SJCRH30 (cell line): ENCODE results near the gene ZNF581. TPM values are rescaled to one million over a fixed set of nuclear protein-coding genes. Genes with fewer than 3 reads are reported as not detected.

ENCODE experiments used
- DNase-seq, 2 experiments: peaks; one replicate each; pipeline ENCODE4 v3.0.0-alpha.2; 2015 to 2020
- H3K27ac ChIP-seq: fragments of 250-450 bp; sonication (Bioruptor Pico); 2 replicates; pipeline ENCODE4 v1.5.1; 2020; ENCODE audit warnings: mild to moderate bottlenecking, moderate library complexity
- H3K27me3 ChIP-seq: fragments of 250-450 bp; sonication (Bioruptor Pico); 2 replicates; pipeline ENCODE4 v1.5.1; 2020; ENCODE audit warnings: mild to moderate bottlenecking, moderate library complexity
- H3K36me3 ChIP-seq: fragments of 250-450 bp; sonication (Bioruptor Pico); 2 replicates; pipeline ENCODE4 v1.5.1; 2020; ENCODE audit warnings: mild to moderate bottlenecking, moderate library complexity
- H3K4me1 ChIP-seq: fragments of 250-450 bp; sonication (Bioruptor Pico); 2 replicates; pipeline ENCODE4 v1.5.1; 2020; ENCODE audit warnings: mild to moderate bottlenecking, moderate library complexity
- H3K4me3 ChIP-seq: fragments of 250-450 bp; sonication (Bioruptor Pico); 2 replicates; pipeline ENCODE4 v1.5.1; 2020; ENCODE audit warnings: mild to moderate bottlenecking, moderate library complexity
- H3K9me3 ChIP-seq: fragments of 250-450 bp; sonication (Bioruptor Pico); replicated peaks from 2 replicates; pipeline ENCODE4 v1.5.1; 2020; ENCODE audit warnings: mild to moderate bottlenecking, moderate library complexity
- total RNA-seq: library from RNA; depleted of rRNA; stranded (reverse); fragments of >200 nt; shearing (Covaris generic); gene quantifications from 2 replicates; pipeline ENCODE4 v1.2.3, GENCODE V29; 2014; rRNA removed

Gene ZNF581
- total RNA-seq, 1 experiment from 2014 or later: 17.9 TPM

DNA sequence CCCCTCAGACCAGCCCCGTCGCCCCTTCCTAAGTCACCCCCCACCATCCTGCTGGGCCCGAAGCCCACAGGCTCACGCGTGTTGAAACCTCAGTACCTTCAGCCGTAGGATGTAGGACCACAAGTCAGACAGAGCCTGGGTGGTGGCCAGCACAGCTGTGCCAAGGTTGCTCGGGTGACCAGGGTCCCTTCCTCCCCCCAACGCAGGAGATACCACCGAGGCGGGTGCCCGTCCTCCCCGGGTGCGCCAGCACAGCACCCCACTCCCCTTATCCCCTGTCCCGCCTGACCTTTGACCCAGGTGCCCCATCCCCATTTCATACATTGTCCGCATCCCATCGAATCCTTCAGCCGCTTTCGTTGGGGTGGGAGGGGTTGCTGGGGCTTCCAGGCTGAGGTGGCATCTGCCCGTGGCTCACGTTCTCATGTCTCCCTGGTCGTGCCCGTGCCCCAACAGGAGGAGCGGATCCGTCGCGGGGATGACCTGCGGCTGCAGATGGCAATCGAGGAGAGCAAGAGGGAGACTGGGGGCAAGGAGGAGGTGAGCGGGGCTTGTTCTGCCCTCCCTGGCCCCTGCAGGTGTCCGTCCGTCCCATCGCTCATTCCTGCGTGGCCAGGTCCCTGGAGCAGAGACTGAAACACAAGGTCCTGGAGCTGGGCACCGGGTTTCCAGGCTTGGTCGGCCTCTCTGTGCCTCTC is 46.1 kb downstream of the ZNF581 start:
- peak overlapping the region; percentile 81 for H3K27ac ChIP-seq
- H3K4me3 ChIP-seq: no peak overlapping the region
- H3K27me3 ChIP-seq: no peaks in the 10 kb centered on the region
- no peaks in the 10 kb centered on the region for H3K9me3 ChIP-seq
- peaks cover 12% of the 10 kb centered on the region for H3K4me1 ChIP-seq
- no peak for DNase-seq
- peaks cover 32% of the 10 kb centered on the region for H3K36me3 ChIP-seq

DNA sequence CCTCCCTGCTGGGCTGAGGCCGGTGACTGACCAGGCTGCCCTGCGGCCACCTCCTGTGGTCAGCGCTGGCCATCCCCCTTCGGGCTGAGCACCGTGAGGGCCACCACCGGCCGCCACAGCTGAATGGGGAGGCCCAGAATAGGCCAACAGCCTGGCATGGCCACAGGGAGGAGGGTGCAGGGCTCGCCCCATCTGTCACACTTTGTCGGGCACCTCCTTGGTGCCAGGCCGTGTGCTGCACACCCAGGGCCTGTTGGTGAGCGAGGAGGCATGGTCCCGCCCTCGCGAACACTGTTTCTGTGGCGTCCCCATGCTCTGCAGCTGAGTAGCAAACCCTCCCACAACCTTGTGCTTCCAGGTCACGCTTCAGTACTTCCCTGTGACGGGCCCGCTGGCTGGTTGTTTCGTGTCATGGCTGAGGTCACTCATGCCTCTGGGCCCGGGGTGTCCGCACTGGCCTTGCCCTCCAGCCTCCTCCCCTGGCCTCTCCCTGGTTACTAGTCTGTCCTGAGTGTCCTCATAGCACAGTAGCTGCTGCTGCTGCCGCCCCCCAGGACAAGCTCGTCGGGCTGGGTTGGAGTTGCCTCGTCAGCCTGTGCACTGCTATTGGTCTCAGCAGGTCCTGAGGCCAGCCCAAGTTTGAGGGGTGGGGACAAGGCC is 46.8 kb downstream of the ZNF581 start:
- Histone ChIP-seq H3K27me3 (no peaks in the 10 kb centered on the region), H3K27ac (no peak overlapping the region), H3K4me3 (no peak overlapping the region), H3K9me3 (no peaks in the 10 kb centered on the region), H3K36me3 (peaks cover 31% of the 10 kb centered on the region), H3K4me1 (peaks cover 12% of the 10 kb centered on the region)
- no peak for DNase-seq

- H3K27me3 ChIP-seq: no peaks in the 10 kb centered on the region
- H3K4me3 ChIP-seq: no peak overlapping the region
- H3K4me1 ChIP-seq: peaks cover 12% of the 10 kb centered on the region
- DNase-seq: no peak
- H3K36me3 ChIP-seq: peaks cover 31% of the 10 kb centered on the region
- H3K27ac ChIP-seq: no peak overlapping the region
- H3K9me3 ChIP-seq: no peaks in the 10 kb centered on the region
Measured at GRCh38 chr19:55690769-55691545, 47.5 kb downstream of the ZNF581 start.

- Histone ChIP-seq H3K27ac (no peak overlapping the region), H3K4me1 (peaks cover 12% of the 10 kb centered on the region), H3K36me3 (peaks cover 31% of the 10 kb centered on the region), H3K4me3 (no peak overlapping the region), H3K9me3 (no peaks in the 10 kb centered on the region), H3K27me3 (no peaks in the 10 kb centered on the region)
- no peak for DNase-seq
Measured at GRCh38 chr19:55691561-55692481, 48.4 kb downstream of the ZNF581 start.

DNA sequence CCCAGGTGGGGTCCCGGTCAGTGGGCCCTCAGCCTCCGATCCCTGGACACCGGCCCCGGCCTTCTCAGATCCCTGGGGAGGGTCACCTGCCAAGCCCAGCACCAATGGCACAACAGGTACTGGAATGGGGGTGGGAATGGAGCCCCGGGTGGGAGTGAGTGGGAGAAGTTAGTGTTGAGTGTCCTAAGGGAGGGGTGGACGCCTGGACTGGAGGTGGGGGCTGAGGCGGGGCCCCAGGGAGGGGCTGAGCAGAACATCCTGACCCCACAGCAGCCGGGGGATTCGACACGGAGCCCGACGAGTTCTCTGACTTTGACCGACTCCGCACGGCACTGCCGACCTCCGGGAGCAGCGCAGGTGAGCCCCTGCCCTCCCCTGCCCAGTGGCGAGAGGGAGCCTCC is 49.2 kb downstream of the ZNF581 start:
- H3K27ac ChIP-seq: no peak overlapping the region
- peaks cover 31% of the 10 kb centered on the region for H3K36me3 ChIP-seq
- no peaks in the 10 kb centered on the region for H3K27me3 ChIP-seq
- no peak overlapping the region for H3K4me3 ChIP-seq
- H3K9me3 ChIP-seq: no peaks in the 10 kb centered on the region
- peaks cover 12% of the 10 kb centered on the region for H3K4me1 ChIP-seq
- no peak for DNase-seq

DNA sequence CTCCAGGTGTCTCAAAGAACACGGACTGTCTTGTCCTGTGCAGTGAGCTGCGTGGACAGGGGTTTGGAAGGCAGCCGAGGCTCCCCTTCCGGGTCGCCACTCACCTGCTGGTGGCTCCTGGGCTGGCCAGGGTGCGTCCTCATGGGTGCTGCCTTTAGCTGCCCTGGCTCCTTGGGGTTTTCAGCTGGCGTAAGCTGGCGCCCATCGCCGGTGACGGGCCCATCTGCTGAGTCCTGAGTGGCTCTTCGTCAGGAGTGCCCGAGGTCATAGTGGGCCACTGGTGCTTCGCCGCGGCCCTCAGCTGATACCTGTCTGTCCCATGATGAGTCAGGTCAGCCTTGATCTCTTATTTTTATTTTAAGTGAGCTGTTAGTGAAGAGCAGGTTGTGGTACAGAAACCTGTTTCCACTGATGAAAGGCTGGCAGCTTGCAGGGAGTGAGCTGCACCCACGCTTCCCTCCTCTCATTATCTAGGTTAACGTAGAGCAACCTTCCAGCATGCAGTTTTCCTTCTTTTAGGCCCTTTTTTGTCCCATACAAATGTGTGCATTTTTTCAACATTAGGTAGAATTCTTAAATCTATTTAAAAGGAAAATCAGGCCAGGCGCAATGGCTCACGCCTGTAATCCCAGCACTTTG is 50.0 kb downstream of the ZNF581 start:
- no peaks in the 10 kb centered on the region for H3K27me3 ChIP-seq
- H3K4me3 ChIP-seq: no peak overlapping the region
- DNase-seq: no peak
- peaks cover 7% of the 10 kb centered on the region for H3K4me1 ChIP-seq
- no peak overlapping the region for H3K27ac ChIP-seq
- no peaks in the 10 kb centered on the region for H3K9me3 ChIP-seq
- H3K36me3 ChIP-seq: peaks cover 31% of the 10 kb centered on the region

DNA sequence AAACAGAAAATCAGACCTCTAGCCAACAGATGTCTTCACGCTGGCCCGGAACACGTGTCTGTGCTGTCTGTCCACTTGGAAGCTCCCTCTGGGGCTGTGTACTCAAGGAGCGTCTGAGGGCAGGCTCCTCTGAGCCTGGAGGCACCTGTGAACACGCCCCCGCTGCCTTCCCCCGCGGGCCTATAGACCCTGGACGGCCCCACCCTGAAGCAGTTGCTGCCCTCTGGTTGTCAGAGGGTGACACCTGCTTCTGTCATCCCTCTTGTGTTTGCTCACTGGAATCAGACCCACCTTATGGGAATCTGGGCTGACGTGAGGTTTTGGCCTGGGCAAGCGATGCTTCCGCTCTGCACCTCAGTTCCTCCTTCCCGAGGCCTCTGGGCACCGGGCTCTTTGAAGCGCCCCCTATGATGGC is 50.8 kb downstream of the ZNF581 start:
- no peaks in the 10 kb centered on the region for H3K9me3 ChIP-seq
- no peak overlapping the region for H3K27ac ChIP-seq
- H3K4me3 ChIP-seq: no peak overlapping the region
- DNase-seq: no peak
- H3K36me3 ChIP-seq: peaks cover 29% of the 10 kb centered on the region
- peaks cover 3% of the 10 kb centered on the region for H3K4me1 ChIP-seq
- H3K27me3 ChIP-seq: no peaks in the 10 kb centered on the region

DNA sequence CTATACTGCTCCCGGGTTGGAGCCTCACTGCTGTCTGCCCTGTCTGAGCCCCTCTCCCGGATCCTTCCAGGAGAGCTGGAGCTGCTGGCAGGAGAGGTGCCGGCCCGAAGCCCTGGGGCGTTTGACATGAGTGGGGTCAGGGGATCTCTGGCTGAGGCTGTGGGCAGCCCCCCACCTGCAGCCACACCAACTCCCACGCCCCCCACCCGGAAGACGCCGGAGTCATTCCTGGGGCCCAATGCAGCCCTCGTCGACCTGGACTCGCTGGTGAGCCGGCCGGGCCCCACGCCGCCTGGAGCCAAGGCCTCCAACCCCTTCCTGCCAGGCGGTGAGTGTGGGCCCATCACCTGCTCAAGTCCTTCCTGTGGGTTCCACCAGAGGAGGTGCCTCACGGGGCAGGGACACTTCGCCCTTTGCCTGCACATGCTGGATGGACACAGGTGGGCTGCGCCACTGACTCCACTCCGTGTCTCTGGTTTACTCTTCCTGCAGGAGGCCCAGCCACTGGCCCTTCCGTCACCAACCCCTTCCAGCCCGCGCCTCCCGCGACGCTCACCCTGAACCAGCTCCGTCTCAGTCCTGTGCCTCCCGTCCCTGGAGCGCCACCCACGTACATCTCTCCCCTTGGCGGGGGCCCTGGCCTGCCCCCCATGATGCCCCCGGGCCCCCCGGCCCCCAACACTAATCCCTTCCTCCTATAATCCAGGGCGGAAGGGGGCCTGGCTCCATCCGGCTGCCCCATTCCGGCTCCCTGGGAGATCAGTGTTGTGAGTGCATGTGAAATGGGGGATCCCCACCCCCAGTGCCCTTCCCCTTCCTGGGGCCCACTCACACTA is 51.4 kb downstream of the ZNF581 start:
- Histone ChIP-seq H3K9me3 (no peaks in the 10 kb centered on the region), H3K27ac (no peak overlapping the region), H3K4me1 (no peaks in the 10 kb centered on the region), H3K27me3 (no peaks in the 10 kb centered on the region), H3K36me3 (peaks cover 25% of the 10 kb centered on the region), H3K4me3 (no peak overlapping the region)
- DNase-seq: no peak

Other genes with a start within 250 kb of the ZNF581 start
- gene UBE2S, start 235.9 kb upstream of the ZNF581 start, total RNA-seq: 509 and 566 TPM in 2 replicates
- gene SHISA7, start 200.3 kb upstream of the ZNF581 start, total RNA-seq: not detected in 2 replicates
- gene ISOC2, start 182.0 kb upstream of the ZNF581 start, total RNA-seq: 63.2 and 70.8 TPM in 2 replicates
- not detected in 2 replicates for gene C19orf85, start 178.9 kb upstream of the ZNF581 start, total RNA-seq
- 2.9 and 3.6 TPM in 2 replicates for gene ZNF628, start 167.0 kb upstream of the ZNF581 start, total RNA-seq
- 22.1 and 25.9 TPM in 2 replicates for gene NAT14, start 158.5 kb upstream of the ZNF581 start, total RNA-seq
- gene SSC5D, start 155.2 kb upstream of the ZNF581 start, total RNA-seq: 3.1 and 3.8 TPM in 2 replicates
- 6.8 and 6.9 TPM in 2 replicates for gene SBK2, start 106.5 kb upstream of the ZNF581 start, total RNA-seq
- 0.30 and 0.87 TPM in 2 replicates for gene SBK3, start 98.1 kb upstream of the ZNF581 start, total RNA-seq
- gene ZNF579, start 62.8 kb upstream of the ZNF581 start, total RNA-seq: 5.4 and 7.5 TPM in 2 replicates
- 7.9 and 10.3 TPM in 2 replicates for gene FIZ1, start 44.1 kb upstream of the ZNF581 start, total RNA-seq
- gene ZNF524, start 43.4 kb upstream of the ZNF581 start, total RNA-seq: 2.7 and 3.2 TPM in 2 replicates
- gene ZNF865, start 38.0 kb upstream of the ZNF581 start, total RNA-seq: 1.7 and 2.0 TPM in 2 replicates
- 2.7 and 3.1 TPM in 2 replicates for gene ZNF784, start 19.1 kb upstream of the ZNF581 start, total RNA-seq
- 7.9 and 8.0 TPM in 2 replicates for gene ZNF580, start 2.6 kb upstream of the ZNF581 start, total RNA-seq
- 9.7 and 10.8 TPM in 2 replicates for gene CCDC106, start 4.6 kb downstream of the ZNF581 start, total RNA-seq
- 131 and 136 TPM in 2 replicates for gene U2AF2, start 11.4 kb downstream of the ZNF581 start, total RNA-seq
- gene EPN1, start 31.6 kb downstream of the ZNF581 start, total RNA-seq: 45.6 and 59.8 TPM in 2 replicates
- gene NLRP9, start 94.8 kb downstream of the ZNF581 start, total RNA-seq: 0.02 TPM in 1 of 2 replicates, not detected in the other
- 1.1 TPM in 2 replicates for gene RFPL4A, start 115.4 kb downstream of the ZNF581 start, total RNA-seq
- gene RFPL4AL1, start 125.5 kb downstream of the ZNF581 start, total RNA-seq: 0.61 and 1.1 TPM in 2 replicates
- gene NLRP11, start 188.3 kb downstream of the ZNF581 start, total RNA-seq: 4.6 and 4.9 TPM in 2 replicates
- not detected in 2 replicates for gene NLRP4, start 192.9 kb downstream of the ZNF581 start, total RNA-seq